GM21367 (cell line): ENCODE measurements around the gene DDX46.
"Not testable (repeated sequence)": the region's sequence is repeated elsewhere in the genome, so short reads cannot be mapped to it uniquely, and the experiment has no call there.

Experiments
- ATAC-seq: cut with Tn5 transposase; IDR thresholded peaks from one replicate; pipeline ENCODE4 v1.9.1; 2021; ENCODE audit not compliant: unreplicated experiment

The DDX46 gene

GRCh38 chr5:134844252-134844651 is 85.7 kb downstream of the DDX46 start:
- no peak for ATAC-seq

GRCh38 chr5:134845335-134845851 is 86.8 kb downstream of the DDX46 start:
- no peak for ATAC-seq

GRCh38 chr5:134845852-134846640 is 87.5 kb downstream of the DDX46 start, which contains the start of gene C5orf24:
C5orf24 (plus strand) TSS chr5:134845968; CDS start chr5:134854901, 8,933 bp downstream.
- peak; percentile 92 for ATAC-seq

GRCh38 chr5:134846641-134846960 is 88.0 kb downstream of the DDX46 start:
- ATAC-seq, result no peak

GRCh38 chr5:134849434-134849933 is 90.9 kb downstream of the DDX46 start:
- not testable (repeated sequence) for ATAC-seq

GRCh38 chr5:134851307-134851923 is 92.8 kb downstream of the DDX46 start:
- no peak for ATAC-seq

GRCh38 chr5:134856465-134856864 is 97.9 kb downstream of the DDX46 start:
- ATAC-seq, result not testable (repeated sequence)

- ATAC-seq, result no peak
These were observed 98.8 kb downstream of the DDX46 start for GRCh38 chr5:134857401-134857800.

GRCh38 chr5:134864707-134865106 is 106.1 kb downstream of the DDX46 start:
- ATAC-seq, result no peak

GRCh38 chr5:134873494-134873893 is 114.9 kb downstream of the DDX46 start:
- no peak for ATAC-seq

GRCh38 chr5:134873987-134874830 is 115.6 kb downstream of the DDX46 start, which contains the start of gene TXNDC15:
TXNDC15 (plus strand) TSS chr5:134874371; CDS start chr5:134874428, 57 bp downstream.
- ATAC-seq, result peak; percentile 74

- no peak for ATAC-seq
These were observed 116.5 kb downstream of the DDX46 start for GRCh38 chr5:134874831-134875655.

GRCh38 chr5:134877159-134877558 is 118.6 kb downstream of the DDX46 start:
- no peak for ATAC-seq

- ATAC-seq, result no peak
These were observed 119.8 kb downstream of the DDX46 start for GRCh38 chr5:134878403-134878802.

- ATAC-seq, result no peak
These were observed 120.9 kb downstream of the DDX46 start for GRCh38 chr5:134879456-134879855.
